ENCODE measurements around the gene LSP1.

The LSP1 gene

DNA sequence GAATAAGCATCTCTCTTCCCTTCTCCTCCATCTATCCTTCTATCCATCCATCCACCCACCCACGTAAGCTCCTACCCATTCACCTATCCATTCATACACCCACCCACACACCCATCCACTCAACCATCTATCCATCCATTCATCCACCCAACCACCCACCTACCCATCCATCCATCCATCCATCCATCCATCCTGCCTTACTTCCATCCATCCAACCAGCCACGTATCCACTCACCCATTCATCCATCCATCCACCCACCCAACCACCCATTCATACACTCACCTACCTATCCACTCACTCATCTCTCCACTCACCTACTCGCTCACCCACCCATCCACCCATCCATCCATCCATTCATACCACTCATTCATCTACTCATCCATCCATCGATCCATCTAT, 79.8 kb downstream of the LSP1 start:
- POLR2A ChIA-PET (ENCODE audit: low non-redundant PET), result no interaction called here
- no peak for DNase-seq (ENCODE audit: low spot score)
- no peak overlapping the region for H3K27ac ChIP-seq
- TF ChIP-seq CTCF (conservative IDR thresholded peaks at IDR 0.05; ENCODE audit: low read depth), result no peak
- CTCF ChIA-PET, result no interaction called here

GRCh38 chr11:1933416-1934334, 80.8 kb downstream of the LSP1 start:
- ChIA-PET POLR2A (ENCODE audit: low non-redundant PET) (no interaction called here), CTCF (interaction anchor here (0.7 kb wide), 1 partner anchor 232 kb away, joined by 3 read pairs; no protein-coding TSS in a partner anchor)
- TF ChIP-seq CTCF (conservative IDR thresholded peaks at IDR 0.05; ENCODE audit: low read depth), result no peak
- no peak for DNase-seq (ENCODE audit: low spot score)
- no peak overlapping the region for H3K27ac ChIP-seq

- no peak for TF ChIP-seq CTCF (conservative IDR thresholded peaks at IDR 0.05; ENCODE audit: low read depth)
- no peak overlapping the region for H3K27ac ChIP-seq
- DNase-seq (ENCODE audit: low spot score), result no peak
- ChIA-PET POLR2A (ENCODE audit: low non-redundant PET) (interaction anchor here (0.5 kb wide), 1 partner anchor 38 kb away, joined by 3 read pairs; no protein-coding TSS in a partner anchor), CTCF (interaction anchor here (0.7 to 1.4 kb wide), 3 partner anchors 15 to 233 kb away, joined by 3 to 4 read pairs (median 4); partner anchors contain the start of gene TNNT3)
Observed at GRCh38 chr11:1934335-1935155, 81.7 kb downstream of the LSP1 start.

DNA sequence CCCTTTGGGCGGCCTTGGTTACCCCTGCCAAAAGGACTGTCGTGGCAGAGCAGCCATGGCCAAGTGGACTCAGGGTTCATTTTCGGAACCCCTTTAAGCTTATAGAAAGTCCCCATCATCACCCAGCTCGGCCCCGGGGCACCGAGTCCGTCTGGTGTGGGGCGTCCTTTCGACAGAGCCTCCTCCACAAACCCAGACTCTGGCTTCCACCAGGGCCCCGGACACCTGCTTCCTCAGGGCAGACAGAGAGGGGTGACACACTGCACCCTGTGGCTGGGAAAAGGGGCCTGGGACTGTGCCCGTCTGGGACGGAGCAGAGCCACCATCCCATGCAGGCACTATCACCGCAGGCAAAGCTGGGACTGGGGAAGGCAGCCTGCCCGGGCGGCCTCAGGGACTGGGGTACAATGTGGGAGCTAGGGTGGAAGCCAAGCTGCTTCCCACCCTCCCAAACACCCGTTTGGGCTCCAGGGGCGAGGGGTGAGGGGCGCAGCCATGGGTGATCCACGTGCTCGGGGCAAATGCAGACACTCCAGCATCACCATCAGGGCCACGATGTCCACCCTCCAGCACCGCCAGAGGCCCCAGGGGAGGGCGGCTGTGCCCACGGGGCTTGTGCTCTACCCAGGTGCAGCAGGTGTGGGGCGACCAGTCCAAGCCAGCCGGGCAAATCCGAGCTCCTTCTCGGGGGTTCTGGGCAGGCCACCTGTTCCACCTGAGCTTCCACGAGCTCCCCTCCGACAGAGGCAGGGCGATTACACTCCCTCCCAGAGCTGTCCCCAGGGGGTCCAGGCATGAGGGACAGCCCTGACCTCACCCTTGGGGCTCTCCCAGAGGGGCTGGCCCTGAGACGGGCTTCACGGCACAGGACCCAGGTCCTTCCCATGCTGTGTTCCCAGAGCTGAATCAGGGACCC, 82.5 kb downstream of the LSP1 start:
- ChIA-PET POLR2A (ENCODE audit: low non-redundant PET) (no interaction called here), CTCF (interaction anchor here (0.5 to 1.4 kb wide), 4 partner anchors 16 to 296 kb away, joined by 3 to 4 read pairs (median 4); partner anchors contain the start of gene TNNT3)
- H3K27ac ChIP-seq, result no peak overlapping the region
- TF ChIP-seq CTCF (conservative IDR thresholded peaks at IDR 0.05; ENCODE audit: low read depth), result no peak
- no peak for DNase-seq (ENCODE audit: low spot score)

- no peak for DNase-seq (ENCODE audit: low spot score)
- ChIA-PET POLR2A (ENCODE audit: low non-redundant PET) (no interaction called here), CTCF (interaction anchor here (0.6 kb wide), 2 partner anchors 19 to 732 kb away, joined by 3 to 4 read pairs; no protein-coding TSS in a partner anchor)
- H3K27ac ChIP-seq, result no peak overlapping the region
- TF ChIP-seq CTCF (conservative IDR thresholded peaks at IDR 0.05; ENCODE audit: low read depth), result no peak
Observed at GRCh38 chr11:1936072-1936780, 83.3 kb downstream of the LSP1 start.

Data from RWPE1 (cell line).